HepG2 (cell line): Measurements from ENCODE around the gene NT5DC4. TPM values are rescaled to one million over a fixed set of nuclear protein-coding genes. Genes with fewer than 3 reads are reported as not detected.
A peak's percentile ranks its signal among the peaks of the same experiment; 100 is the strongest.

Experiments used
- ATAC-seq: fragments of 200-7000 bp; cut with Tn5 transposase; 3 replicates; pipeline ENCODE4 v1.9.1; 2020; ENCODE audit warnings: mild to moderate bottlenecking, moderate library complexity
- BruUV-seq: library from RNA; stranded (reverse); fragments of 400-500 nt; replicated peaks from 2 replicates; lab custom pipeline; 2021; lab: Mats Ljungman, UMichigan
- CTCF ChIA-PET: fragments of 300-600 bp; formaldehyde crosslinking; extraction: SDS; loops from one replicate; lab custom pipeline; 2021; ENCODE audit warnings: low total read pairs, inconsistent platforms, low intra/inter-chr PET ratio; lab: Yijun Ruan, JAX
- POLR2A ChIA-PET: fragments of 350-600 bp; sonication (Branson Sonifier 250); formaldehyde crosslinking; loops from one replicate; lab custom pipeline; 2020; ENCODE audit warnings: antibody characterized with exemption, inconsistent platforms; lab: Yijun Ruan, JAX
- DNase-seq: peaks from one replicate; pipeline ENCODE4 v3.0.0-alpha.2; 2015; ENCODE audit warnings: low spot score
- FAIRE-seq: peaks from 3 replicates; lab custom pipeline; 2011; peaks lifted over from hg19 to GRCh38; lab: Jason Lieb, UNC
- H2AFZ ChIP-seq: one replicate; pipeline ENCODE4 v1.6.1; 2011; ENCODE audit warnings: low read length, inconsistent platforms
- H3K27ac ChIP-seq: fragments of 300-600 bp; 3 replicates; pipeline ENCODE4 v1.8.0; 2011; ENCODE audit warnings: mixed run types, mild to moderate bottlenecking, mixed read lengths, low read length, inconsistent platforms; ENCODE audit not compliant: insufficient read depth; ENCODE audit errors: extremely low read length
- H3K27me3 ChIP-seq, 2 experiments: fragments of 200-600 bp in 1 of 2; 2 replicates in 1 of 2; 3 replicates in 1 of 2; pipeline versions ENCODE4 v1.6.0 to v1.8.0; 2011; ENCODE audit warnings: low read length in 2 of 2, mild to moderate bottlenecking in 2 of 2, moderate library complexity in 2 of 2, inconsistent platforms in 1 of 2; ENCODE audit not compliant: insufficient read depth in 2 of 2, control insufficient read depth in 1 of 2
- H3K36me3 ChIP-seq, 2 experiments: fragments of 200-600 bp in 1 of 2; replicated peaks in 1 of 2; 2 replicates in 1 of 2; 3 replicates in 1 of 2; pipeline versions ENCODE4 v1.5.1 to v1.8.0; 2011; ENCODE audit warnings: low read length in 2 of 2, inconsistent platforms in 1 of 2; ENCODE audit not compliant: insufficient read depth in 2 of 2, control insufficient read depth in 1 of 2
- H3K4me1 ChIP-seq: 2 replicates; pipeline ENCODE4 v1.5.1; 2012; ENCODE audit warnings: low read length, inconsistent platforms; ENCODE audit not compliant: insufficient read depth
- H3K4me2 ChIP-seq: 2 replicates; pipeline ENCODE4 v1.6.0; 2011; ENCODE audit warnings: low read depth, low read length, inconsistent platforms
- H3K4me3 ChIP-seq, 3 experiments: fragments of 200-600 bp in 1 of 3; sonication (generic), shearing (Covaris generic) in 1 of 3; replicated peaks in 1 of 3; 2 replicates each; pipeline ENCODE4 v1.5.1; 2011 to 2016; ENCODE audit warnings: low read length in 3 of 3, inconsistent platforms in 2 of 3, low read depth in 2 of 3, mild to moderate bottlenecking in 2 of 3, control low read depth in 1 of 3, mixed read lengths in 1 of 3; ENCODE audit not compliant: insufficient read depth in 1 of 3
- H3K79me2 ChIP-seq: one replicate; pipeline ENCODE4 v1.6.1; 2011; ENCODE audit warnings: low read length, inconsistent platforms; ENCODE audit not compliant: insufficient read depth
- H3K9ac ChIP-seq: 2 replicates; pipeline ENCODE4 v1.6.0; 2011; ENCODE audit warnings: mild to moderate bottlenecking, low read depth, low read length, inconsistent platforms; ENCODE audit not compliant: insufficient read depth
- H3K9me3 ChIP-seq: 2 replicates; pipeline ENCODE4 v1.5.1; 2012; ENCODE audit warnings: mild to moderate bottlenecking, low read length
- H4K20me1 ChIP-seq: 2 replicates; pipeline ENCODE4 v1.6.0; 2011; ENCODE audit warnings: inconsistent platforms, mild to moderate bottlenecking, low read length, moderate library complexity; ENCODE audit not compliant: insufficient read depth
- ATF1 ChIP-seq: IDR thresholded peaks from 2 replicates; pipeline ENCODE4 v1.6.1; 2016; ENCODE audit warnings: mild to moderate bottlenecking, control low read depth
- BORCS8-MEF2B ChIP-seq: sonication (generic); formaldehyde crosslinking; IDR thresholded peaks from 2 replicates; pipeline ENCODE4 v1.8.0; 2022; ENCODE audit warnings: mild to moderate bottlenecking, missing genetic modification reagents
- CBX2 ChIP-seq, 2 experiments: fragments of 200-600 bp in 1 of 2; sonication (generic); formaldehyde crosslinking in 1 of 2; IDR thresholded peaks; 2 replicates each; pipeline versions ENCODE4 v1.7.0 to v1.8.1; 2018 to 2022; ENCODE audit warnings: low read depth in 2 of 2, low read length in 1 of 2, mild to moderate bottlenecking in 1 of 2, missing genetic modification reagents in 1 of 2
- MATR3 ChIP-seq: sonication (generic); formaldehyde crosslinking; IDR thresholded peaks from 2 replicates; pipeline ENCODE4 v1.4.0; 2020; ENCODE audit warnings: missing genetic modification reagents
- MBNL3 ChIP-seq: fragments of 250-450 bp; sonication (Bioruptor Pico); conservative IDR thresholded peaks from 2 replicates; pipeline ENCODE4 v1.8.0; 2022; ENCODE audit warnings: mild to moderate bottlenecking, inconsistent platforms
- MIXL1 ChIP-seq: IDR thresholded peaks from 2 replicates; pipeline ENCODE4 v1.6.1; 2016
- MTA1 ChIP-seq: sonication (generic); formaldehyde crosslinking; IDR thresholded peaks from 2 replicates; pipeline ENCODE4 v1.4.0; 2020; ENCODE audit warnings: missing genetic modification reagents, mild to moderate bottlenecking, borderline replicate concordance
- PCBP2 ChIP-seq: fragments of 200-400 bp; formaldehyde crosslinking; optimal IDR thresholded peaks from 2 replicates; pipeline ENCODE3; 2018; ENCODE audit warnings: low read length, low read depth; ENCODE audit not compliant: poor library complexity, severe bottlenecking
- REXO4 ChIP-seq: sonication (generic); formaldehyde crosslinking; IDR thresholded peaks from 2 replicates; pipeline ENCODE4 v1.8.0; 2022; ENCODE audit warnings: missing genetic modification reagents, mild to moderate bottlenecking, borderline replicate concordance
- RFXANK ChIP-seq: IDR thresholded peaks from 2 replicates; pipeline ENCODE4 v1.6.1; 2016
- RXRB ChIP-seq: IDR thresholded peaks from 2 replicates; pipeline ENCODE4 v1.6.1; 2016; ENCODE audit warnings: borderline replicate concordance, missing genetic modification reagents, missing compliant biosample characterization
- SMAD9 ChIP-seq: sonication (generic); formaldehyde crosslinking; IDR thresholded peaks from 2 replicates; pipeline ENCODE4 v1.5.1; 2020; ENCODE audit warnings: mild to moderate bottlenecking, missing genetic modification reagents
- ZNF180 ChIP-seq: sonication (generic); formaldehyde crosslinking; IDR thresholded peaks from 2 replicates; pipeline ENCODE4 v1.4.0; 2020; ENCODE audit warnings: low read depth, missing genetic modification reagents, borderline replicate concordance
- ZNF652 ChIP-seq: IDR thresholded peaks from 2 replicates; pipeline ENCODE4 v1.6.1; 2016; ENCODE audit warnings: low read depth, borderline replicate concordance
- WGBS: methylation state at CpG from one replicate; pipeline ENCODE4 v1.1.6; 2017; ENCODE audit warnings: low lambda C conversion rate; 5-methylcytosine and 5-hydroxymethylcytosine counted together
- in situ Hi-C: cut with HindIII; loops from 2 replicates; pipeline ENCODE4 v1.10.0; 2017; ENCODE audit warnings: low pct_unique_long_range_greater_than_20kb; ENCODE audit not compliant: extremely low pct_ligation_motif_present
- intact Hi-C: fragments of 100-400 bp; cut with micrococcal nuclease; formaldehyde crosslinking; loops from one replicate; pipeline ENCODE4 v1.10.0; 2022; ENCODE audit not compliant: unreplicated experiment
- polyA plus RNA-seq, 8 experiments: library from polyadenylated mRNA; depleted of rRNA in 3 of 8; stranded (reverse) in 7 of 8; unstranded in 1 of 8; fragments of >200 nt; fragmentation: Illumina TruSeq in 4 of 8; extraction: Trizol in 4 of 8; gene quantifications; 2 replicates each; pipeline versions ENCODE4 v1.2.1 to v1.2.3, GENCODE V29; 2011 to 2016; ENCODE audit warnings: low read depth in 4 of 8, missing spikeins in 1 of 8, mixed read lengths in 1 of 8; ENCODE audit not compliant: insufficient read depth in 1 of 8
- total RNA-seq, 5 experiments: library from RNA; depleted of rRNA; stranded (reverse); fragments of >200 nt; fragmentation: Illumina TruSeq; extraction: Trizol; gene quantifications; 2 replicates each; pipeline ENCODE4 v1.2.3, GENCODE V29; 2016; ENCODE audit warnings: low read depth in 1 of 5
- TF ChIP-seq, protein P1 (sequence below): sonication (generic); formaldehyde crosslinking; conservative IDR thresholded peaks from 2 replicates; pipeline ENCODE4 v1.4.0; 2020; ENCODE audit warnings: missing genetic modification reagents
- TF ChIP-seq, protein P2 (sequence below): sonication (generic); formaldehyde crosslinking; IDR thresholded peaks from 2 replicates; pipeline ENCODE4 v1.4.0; 2020; ENCODE audit warnings: missing genetic modification reagents
- TF ChIP-seq, protein P3 (sequence below), 2 experiments: sonication (generic) in 1 of 2; formaldehyde crosslinking in 1 of 2; IDR thresholded peaks; 2 replicates each; pipeline versions ENCODE4 v1.5.1 to v1.6.1; 2011 to 2020; ENCODE audit warnings: borderline replicate concordance in 1 of 2, low read depth in 1 of 2, low read length in 1 of 2, mild to moderate bottlenecking in 1 of 2, missing genetic modification reagents in 1 of 2, moderate library complexity in 1 of 2

NT5DC4 gene
- total and polyA plus RNA-seq, 2 of the 13 experiments (the other 11 are each of a cell fraction or from before 2014, with no cell fraction given), result 0.04 to 4.2 TPM

DNA sequence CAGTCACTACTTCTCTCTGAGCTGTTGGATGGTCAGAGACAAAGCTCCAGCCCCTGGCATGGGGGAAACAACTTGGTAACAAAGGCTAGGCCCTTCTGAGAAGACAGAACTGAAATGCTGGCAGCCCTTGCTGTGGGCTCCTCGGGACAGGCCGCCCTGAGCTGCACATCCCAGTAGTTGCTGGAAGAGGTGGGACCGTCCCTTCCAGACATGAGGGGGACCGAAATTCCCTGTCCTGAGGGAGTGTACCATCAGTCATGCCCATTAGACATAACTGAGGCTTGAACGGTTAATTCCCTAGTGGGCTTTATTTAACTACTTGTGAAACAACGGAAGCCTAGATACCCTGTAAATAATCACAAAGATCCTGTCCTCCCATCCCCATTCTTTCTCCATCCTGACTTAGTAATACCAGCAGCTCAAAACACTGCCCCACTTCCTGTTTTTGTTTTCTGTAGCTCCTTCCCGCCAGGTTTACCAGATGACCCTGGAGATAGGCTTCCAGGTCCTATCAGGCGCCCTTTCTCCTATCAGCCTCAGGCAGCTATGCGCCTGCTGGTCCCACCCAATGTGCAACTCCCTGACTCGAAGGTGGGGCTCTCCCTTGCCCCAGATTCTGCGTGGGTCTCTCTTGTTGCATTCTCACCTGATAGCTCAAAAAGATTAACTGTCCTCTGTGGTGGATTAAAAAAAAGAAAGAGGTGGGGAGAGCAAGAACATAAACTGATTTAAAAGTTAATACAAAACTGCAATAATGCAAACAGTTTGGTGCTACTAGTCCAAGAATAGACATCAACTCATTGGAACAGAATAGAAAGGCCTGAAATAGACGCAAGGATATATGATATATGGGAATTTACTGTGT, 37.0 kb upstream of the NT5DC4 start:
- DNase-seq, result peak; percentile 36
- POLR2A ChIA-PET, result interaction anchor here (0.5 to 1.5 kb wide), 4 partner anchors 9 to 50 kb away, joined by 3 to 6 read pairs (median 4); partner anchors contain the start of gene SLC20A1
- TF ChIP-seq SMAD9 (CRISPR knock-in tag), result no peak
- no peak for TF ChIP-seq MBNL3 (CRISPR knock-in tag)
- TF ChIP-seq, protein P1, sequence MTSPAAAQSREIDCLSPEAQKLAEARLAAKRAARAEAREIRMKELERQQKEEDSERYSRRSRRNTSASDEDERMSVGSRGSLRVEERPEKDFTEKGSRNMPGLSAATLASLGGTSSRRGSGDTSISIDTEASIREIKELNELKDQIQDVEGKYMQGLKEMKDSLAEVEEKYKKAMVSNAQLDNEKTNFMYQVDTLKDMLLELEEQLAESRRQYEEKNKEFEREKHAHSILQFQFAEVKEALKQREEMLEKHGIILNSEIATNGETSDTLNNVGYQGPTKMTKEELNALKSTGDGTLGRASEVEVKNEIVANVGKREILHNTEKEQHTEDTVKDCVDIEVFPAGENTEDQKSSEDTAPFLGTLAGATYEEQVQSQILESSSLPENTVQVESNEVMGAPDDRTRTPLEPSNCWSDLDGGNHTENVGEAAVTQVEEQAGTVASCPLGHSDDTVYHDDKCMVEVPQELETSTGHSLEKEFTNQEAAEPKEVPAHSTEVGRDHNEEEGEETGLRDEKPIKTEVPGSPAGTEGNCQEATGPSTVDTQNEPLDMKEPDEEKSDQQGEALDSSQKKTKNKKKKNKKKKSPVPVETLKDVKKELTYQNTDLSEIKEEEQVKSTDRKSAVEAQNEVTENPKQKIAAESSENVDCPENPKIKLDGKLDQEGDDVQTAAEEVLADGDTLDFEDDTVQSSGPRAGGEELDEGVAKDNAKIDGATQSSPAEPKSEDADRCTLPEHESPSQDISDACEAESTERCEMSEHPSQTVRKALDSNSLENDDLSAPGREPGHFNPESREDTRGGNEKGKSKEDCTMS (CRISPR knock-in tag), result no peak
- TF ChIP-seq MTA1 (CRISPR knock-in tag), result no peak
- TF ChIP-seq ZNF180 (CRISPR knock-in tag), result no peak
- TF ChIP-seq, protein P2, sequence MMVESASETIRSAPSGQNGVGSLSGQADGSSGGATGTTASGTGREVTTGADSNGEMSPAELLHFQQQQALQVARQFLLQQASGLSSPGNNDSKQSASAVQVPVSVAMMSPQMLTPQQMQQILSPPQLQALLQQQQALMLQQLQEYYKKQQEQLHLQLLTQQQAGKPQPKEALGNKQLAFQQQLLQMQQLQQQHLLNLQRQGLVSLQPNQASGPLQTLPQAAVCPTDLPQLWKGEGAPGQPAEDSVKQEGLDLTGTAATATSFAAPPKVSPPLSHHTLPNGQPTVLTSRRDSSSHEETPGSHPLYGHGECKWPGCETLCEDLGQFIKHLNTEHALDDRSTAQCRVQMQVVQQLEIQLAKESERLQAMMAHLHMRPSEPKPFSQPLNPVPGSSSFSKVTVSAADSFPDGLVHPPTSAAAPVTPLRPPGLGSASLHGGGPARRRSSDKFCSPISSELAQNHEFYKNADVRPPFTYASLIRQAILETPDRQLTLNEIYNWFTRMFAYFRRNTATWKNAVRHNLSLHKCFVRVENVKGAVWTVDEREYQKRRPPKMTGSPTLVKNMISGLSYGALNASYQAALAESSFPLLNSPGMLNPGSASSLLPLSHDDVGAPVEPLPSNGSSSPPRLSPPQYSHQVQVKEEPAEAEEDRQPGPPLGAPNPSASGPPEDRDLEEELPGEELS (CRISPR knock-in tag), result peak; percentile 72; the same call in 1 of the 2 replicates
- TF ChIP-seq, protein P3, sequence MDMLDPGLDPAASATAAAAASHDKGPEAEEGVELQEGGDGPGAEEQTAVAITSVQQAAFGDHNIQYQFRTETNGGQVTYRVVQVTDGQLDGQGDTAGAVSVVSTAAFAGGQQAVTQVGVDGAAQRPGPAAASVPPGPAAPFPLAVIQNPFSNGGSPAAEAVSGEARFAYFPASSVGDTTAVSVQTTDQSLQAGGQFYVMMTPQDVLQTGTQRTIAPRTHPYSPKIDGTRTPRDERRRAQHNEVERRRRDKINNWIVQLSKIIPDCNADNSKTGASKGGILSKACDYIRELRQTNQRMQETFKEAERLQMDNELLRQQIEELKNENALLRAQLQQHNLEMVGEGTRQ (IDR thresholded peaks at IDR 0.05; ENCODE audit: low read depth, low read length), result no peak
- TF ChIP-seq, protein P3 (CRISPR knock-in tag; IDR thresholded peaks at IDR 0.05; ENCODE audit: borderline replicate concordance), result no peak
- no peak for TF ChIP-seq MIXL1 (CRISPR knock-in tag)
- TF ChIP-seq BORCS8-MEF2B (CRISPR knock-in tag), result no peak
- TF ChIP-seq CBX2 (IDR thresholded peaks at IDR 0.05; ENCODE audit: low read depth, low read length), result no peak
- no peak for TF ChIP-seq CBX2 (CRISPR knock-in tag; IDR thresholded peaks at IDR 0.05; ENCODE audit: low read depth)
- TF ChIP-seq PCBP2, result no peak
- peak; percentile 52; the same call in 1 of the 2 replicates for TF ChIP-seq ZNF652
- no peak for TF ChIP-seq ATF1
- no peak for TF ChIP-seq REXO4 (CRISPR knock-in tag)
- no peak for TF ChIP-seq MATR3 (CRISPR knock-in tag)
- TF ChIP-seq RFXANK (CRISPR knock-in tag), result no peak
- peak; percentile 33; the same call in 1 of the 2 replicates for TF ChIP-seq RXRB (CRISPR knock-in tag)

More for the DNA sequence above, 37.0 kb upstream of the NT5DC4 start:
- in situ Hi-C loops (no loop called here), intact Hi-C loops (no loop called here)
- Histone ChIP-seq H3K4me2 (peak overlapping the region; percentile 33), H3K27ac (no peak overlapping the region), H2AFZ (no peak overlapping the region), H3K36me3 (no peaks in the 10 kb centered on the region), H3K4me1 (peaks cover 46% of the 10 kb centered on the region), H3K27me3 (peaks cover 0 to 25% of the 10 kb centered on the region in 2 experiments; a peak in 3 of 5 replicates), H3K79me2 (no peaks in the 10 kb centered on the region), H4K20me1 (no peaks in the 10 kb centered on the region), H3K9ac (no peak overlapping the region), H3K4me3 (no peak overlapping the region), H3K9me3 (no peaks in the 10 kb centered on the region)
- WGBS, result 35% methylated on average over 12 of the region's 12 CpGs
- no TSS peak for BruUV-seq
- FAIRE-seq (no peak), ATAC-seq (peak; percentile 27; the same call in 2 of the 3 replicates)
- CTCF ChIA-PET, result no interaction called here
